Endometrium (tissue), 2 donors: ENCODE results near the gene NCKAP5.

Experiments used
- FAIRE-seq: peaks from 2 replicates; lab custom pipeline; 2012; peaks lifted over from hg19 to GRCh38; lab: Jason Lieb, UNC
- donor health status: control.
- donor health status: control.

The NCKAP5 gene

DNA sequence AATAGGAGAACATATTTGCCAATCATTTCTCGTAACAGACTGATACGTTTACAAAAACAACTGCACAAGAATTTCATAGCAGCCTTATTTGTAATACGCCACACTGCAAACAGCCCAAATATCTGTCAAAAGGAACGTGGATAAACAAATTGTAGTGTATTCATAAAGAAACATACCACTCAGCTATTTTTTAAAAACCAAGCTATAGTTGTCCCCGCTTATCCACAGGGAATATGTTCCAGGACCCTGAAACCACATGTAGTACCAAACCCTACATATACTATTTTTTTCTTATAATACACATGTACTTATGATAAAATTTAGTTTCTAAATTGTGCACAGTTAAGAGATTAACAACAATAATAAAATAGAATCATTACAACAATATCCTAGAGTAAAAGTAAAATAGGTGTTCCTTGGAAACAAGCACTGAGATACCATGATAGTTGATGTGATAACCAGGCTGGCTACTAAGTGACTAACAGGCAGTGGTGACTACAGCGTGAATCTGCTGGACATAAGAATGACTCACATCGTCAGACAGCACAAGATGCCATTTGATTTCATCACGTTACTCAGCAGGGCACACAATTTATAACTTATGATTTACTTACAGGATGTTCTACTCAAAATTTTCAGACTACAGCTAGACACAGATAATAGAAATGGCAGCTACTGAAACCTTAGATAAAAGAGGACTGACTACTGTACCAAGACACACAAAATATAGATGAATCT is 367.4 kb downstream of the NCKAP5 start:
- FAIRE-seq = no peak

DNA sequence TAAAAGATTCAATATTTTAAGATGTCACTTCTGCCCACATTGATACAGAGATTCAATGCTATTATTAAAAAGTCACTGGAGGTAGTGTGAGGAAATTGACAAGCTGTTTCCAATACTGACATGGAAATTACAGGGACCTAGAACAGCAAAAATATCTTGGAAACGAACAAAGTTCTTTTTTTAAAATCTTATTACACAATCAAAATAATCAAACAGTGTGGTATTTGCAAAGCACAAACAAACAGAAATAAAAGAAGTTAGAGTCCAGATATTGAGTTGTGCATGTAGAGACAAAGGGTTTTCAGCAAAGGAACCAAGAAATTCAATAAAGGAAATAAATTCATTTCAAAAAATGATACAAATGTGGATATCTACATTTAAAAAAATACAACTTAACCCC is 369.6 kb downstream of the NCKAP5 start:
- FAIRE-seq = no peak

DNA sequence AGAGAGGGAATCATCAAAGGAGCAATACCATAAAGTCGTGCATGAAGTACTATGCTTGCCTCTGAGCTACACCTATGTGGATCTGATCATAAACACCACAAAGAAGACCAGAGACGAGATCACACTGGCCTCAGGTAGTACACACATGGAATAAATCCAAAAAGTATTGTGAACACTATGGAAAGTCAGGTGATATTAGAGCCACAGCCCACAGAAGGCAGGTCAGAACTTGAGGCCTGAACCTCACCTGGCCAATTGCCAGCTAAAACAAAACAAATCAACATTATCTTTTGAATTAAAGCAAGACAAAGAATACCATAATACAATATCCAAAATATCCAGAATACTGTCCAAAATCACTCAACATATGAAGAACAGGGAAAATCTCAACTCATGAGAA is 371.1 kb downstream of the NCKAP5 start:
- no peak for FAIRE-seq

DNA sequence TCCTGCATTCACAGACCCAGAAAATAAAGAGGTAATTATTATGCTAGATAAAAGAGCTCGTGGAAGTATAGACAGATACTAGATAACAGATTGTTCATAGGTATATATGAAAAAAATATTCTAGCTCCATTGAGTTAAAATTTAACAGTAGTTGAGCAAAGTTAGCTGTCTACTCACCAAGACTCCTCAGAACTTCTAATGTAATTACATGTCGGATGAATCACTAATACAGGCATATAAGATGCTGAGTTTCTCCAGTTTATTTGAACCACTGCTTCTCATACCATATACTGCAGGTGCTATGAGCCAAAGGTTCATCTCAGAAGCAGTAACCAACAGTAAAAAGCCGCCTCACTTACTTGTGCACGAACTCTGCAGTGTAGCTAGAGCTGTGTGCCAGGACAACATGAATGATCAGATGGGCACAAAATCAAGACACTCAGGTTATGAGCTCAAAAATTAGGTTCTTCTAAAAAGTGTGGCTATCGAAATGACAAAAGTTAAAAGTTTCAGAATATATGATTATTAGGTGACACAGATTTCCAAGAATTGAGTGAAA is 373.4 kb downstream of the NCKAP5 start:
- FAIRE-seq = no peak

DNA sequence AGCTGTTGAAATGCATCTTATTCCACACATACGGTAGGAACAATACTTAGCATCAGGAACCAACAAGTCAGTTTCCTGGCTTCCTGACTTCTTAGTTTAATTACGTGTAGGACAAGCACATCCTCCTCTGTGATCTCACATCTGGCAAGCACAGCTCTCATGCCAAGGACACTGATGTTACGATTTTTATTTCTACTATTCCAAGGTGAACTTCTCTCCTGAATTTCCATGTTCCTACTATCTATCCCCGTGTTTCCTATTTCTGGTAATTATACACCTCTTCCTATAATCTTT is 374.0 kb downstream of the NCKAP5 start:
- no peak for FAIRE-seq

DNA sequence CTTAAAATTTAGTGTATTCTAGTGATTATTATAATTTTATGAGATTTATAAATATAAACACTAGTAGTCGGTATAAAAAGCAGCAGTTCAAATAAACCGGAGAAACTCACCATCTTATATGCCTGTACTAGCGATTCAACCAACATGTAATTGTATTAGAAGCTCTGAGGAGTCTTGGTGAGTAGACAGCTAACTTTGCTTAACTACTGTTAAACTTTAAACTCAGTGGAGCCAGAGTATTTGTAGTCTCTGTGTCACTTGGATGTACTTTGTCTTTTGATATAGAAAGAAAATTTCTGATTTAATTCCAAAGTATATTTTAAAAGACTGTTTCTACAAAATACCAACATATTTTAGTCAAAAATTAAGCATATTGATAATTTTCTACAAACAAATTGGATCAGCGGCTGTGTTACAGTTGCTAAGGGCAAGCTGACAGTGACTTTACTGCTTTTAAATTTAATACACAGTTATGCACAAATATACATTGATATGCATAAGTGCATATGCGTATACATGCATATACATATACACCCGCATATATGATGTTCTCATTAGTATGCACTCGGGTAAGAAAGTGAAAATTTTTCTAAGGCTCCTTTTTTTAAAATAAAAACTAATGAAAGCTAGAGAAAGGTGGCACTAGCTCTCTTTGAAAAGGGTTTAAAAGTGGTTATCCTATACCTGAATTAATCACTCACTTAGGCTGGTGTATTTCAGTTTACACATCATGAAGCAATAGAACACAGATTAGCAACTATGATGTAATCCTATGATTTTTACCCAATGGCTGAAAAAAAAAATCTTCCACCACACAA is 374.5 kb downstream of the NCKAP5 start:
- FAIRE-seq = no peak

DNA sequence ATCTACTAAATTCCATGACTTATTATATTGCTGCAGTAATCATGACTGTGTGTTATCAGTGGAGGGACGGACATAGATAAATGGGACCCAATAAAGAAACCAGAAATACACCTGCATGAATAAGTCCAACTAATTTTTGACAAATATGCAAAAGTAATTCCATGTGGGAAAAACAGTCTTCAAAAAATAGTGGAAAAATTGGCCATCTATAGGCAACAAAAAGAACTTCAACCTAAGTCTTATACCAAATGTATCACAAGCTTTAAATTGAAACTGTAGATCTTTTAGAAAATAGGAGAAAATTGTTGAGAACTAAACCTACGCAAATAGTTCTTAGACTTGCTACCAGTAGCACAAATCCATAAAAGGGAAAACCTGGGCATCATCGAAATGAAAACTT is 376.2 kb downstream of the NCKAP5 start:
- no peak for FAIRE-seq

DNA sequence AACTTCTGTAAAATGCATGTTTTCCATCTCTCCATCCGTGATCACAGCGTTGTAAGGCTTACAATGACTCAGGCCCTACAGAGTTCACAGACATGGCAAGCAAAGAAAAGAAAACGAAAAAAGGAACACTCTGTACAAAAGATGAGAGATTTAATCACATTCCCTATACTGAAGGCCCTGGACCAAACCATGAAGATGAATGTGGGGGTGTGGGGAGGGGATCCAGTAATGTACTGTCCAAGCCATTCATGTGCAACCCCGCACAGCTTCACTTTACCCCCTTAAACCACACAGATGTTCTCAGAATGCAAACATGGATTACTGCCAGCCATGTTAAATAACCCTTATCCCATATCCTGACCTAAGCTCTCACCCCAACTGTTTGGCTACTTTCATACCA is 391.1 kb downstream of the NCKAP5 start:
- no peak for FAIRE-seq

DNA sequence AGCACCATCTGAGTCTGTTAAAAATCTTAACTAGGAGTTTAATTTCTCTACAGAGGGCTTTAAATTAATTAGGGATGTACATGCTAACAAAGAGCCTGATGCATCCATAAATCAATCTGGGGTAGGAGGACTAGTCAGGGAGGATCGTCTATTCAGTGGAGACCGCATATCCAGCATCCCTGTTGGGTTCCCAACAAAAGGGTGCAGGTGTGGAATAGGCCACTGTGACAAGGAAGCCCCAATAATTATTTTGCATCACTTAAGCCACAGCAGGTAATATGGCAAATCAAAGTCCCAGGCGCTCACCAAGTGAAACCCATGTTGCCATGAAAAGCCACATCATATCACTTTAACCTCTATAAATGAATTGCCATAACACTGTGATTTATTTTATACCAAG is 392.3 kb downstream of the NCKAP5 start:
- no peak for FAIRE-seq

DNA sequence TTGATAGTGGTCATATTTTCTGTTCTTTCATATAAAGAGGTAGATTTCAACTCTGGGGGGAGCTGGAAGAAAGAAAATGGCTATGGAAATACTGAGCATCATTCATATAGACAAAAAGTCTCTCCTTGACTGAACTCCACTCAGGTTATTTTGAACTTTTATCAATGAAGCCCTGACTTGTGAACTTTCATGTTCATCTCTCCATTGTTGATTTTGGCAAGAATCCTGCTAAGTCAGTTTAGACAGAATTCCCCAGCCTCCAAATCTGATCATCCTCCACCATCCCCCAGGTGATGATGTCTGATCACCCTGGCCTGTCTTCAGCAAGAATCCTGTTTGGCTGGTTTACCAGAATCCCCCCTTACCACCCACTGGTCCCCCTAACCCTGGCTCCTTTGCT is 395.0 kb downstream of the NCKAP5 start:
- no peak for FAIRE-seq

DNA sequence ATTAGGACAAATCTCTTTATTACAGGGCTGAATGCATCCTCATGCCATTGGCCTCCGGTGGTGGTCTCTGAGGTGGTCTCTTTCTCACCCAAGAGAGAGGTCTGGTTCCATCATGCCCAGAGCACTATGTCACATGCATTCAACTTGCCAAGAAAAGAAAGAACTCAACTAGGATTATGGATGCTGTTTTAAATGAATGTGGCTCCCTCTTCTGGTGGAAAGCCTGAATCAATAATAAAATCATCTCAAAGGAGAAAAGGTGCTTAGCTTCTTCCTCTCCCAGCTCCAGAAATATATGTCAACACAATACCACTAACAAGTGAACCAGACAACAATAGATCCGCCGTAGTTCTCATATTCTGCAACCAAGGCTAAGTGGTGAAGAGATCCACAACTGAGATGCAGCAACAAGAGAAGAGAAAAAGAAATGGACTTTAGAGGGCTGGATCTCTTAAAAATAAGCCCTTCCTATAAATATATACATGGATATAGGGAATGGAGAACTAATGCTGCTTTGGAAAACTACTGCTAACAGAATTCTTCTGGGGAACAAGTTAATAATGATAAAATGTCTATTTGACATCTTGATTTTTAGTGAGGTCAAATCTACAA is 396.8 kb downstream of the NCKAP5 start:
- peak; percentile 65 for FAIRE-seq

DNA sequence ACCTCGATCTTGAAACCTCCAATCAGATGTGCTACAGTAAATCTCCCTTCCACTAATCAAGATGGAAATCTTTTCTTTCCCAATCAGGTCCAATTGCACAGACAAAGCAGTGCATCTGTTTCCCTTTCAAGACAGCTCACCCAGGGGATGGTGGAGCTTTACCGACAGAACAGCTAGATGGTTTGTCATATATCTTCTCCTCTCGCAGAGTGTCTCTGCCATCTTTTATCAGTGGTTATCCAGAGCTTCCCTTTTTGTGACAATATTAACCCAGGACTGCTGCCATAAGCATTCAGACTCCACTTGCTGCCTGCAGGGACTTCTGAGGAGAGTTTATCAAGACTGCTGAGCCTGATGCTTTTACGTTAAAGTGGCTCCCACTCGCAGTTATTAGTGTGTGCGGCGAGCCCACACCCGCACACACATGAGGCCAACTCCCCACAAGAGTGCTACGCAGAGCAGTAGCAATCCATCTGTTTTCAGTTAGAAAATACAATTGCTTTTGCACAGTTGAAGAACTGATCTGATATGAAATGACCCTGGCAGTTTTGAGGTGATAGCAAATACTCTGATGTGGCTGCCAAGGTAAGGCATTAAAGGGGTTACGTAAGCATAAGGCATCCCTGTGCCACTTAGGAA is 398.9 kb downstream of the NCKAP5 start:
- FAIRE-seq = no peak

DNA sequence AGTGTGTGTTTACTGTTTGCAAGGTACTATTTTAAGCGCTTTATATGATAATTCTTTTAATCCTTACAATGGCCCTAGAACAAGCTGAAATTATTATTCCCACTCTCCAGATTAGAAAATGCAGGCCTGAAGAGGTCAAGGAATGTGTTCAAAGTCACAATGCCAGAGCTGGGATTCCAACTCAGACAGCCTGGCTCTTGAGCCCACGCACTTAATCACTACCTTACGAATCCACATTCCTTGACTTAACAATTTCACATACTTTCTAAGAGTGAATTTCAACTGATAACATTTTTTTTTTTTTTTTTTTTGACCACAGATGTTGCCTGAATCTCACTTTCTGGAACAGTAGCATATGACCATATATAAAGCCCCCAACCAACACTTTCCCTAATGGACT is 400.3 kb downstream of the NCKAP5 start:
- FAIRE-seq = no peak

DNA sequence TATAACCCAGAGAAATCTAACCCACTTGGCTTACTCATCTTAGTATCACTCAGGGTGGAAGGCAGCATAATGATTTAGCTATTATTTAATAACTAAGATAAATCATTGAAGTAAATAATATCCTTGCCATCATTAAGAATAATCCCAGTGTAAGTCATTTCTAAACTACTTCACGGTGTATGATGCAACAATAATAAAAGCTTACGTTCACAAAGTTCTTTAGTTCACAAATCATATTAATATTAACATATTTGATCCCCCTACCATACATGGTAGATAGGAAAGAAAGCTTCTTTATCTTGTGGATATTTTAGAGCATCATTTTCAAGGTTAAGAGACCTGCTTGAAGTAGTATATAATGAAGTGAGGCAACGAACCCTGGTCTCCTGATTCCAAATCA is 401.0 kb downstream of the NCKAP5 start:
- FAIRE-seq = no peak

DNA sequence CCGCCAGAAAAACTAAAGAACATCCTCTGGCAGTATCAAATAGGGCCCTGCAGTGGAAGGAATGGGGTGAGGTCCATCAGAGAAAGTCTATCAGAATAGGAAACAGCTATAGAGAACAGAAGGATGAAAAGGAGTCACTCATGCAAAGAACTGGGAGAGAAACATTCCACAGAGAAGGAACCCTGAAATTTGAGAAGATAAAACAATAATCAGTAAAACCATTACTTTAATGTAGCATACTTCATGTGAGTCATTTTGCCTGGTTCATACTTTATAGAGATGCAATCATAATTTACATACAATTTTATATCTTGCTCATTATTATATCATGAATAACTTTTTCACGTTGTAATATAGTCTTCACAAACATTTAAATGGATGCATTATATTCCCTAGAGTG is 402.2 kb downstream of the NCKAP5 start:
- FAIRE-seq = no peak

DNA sequence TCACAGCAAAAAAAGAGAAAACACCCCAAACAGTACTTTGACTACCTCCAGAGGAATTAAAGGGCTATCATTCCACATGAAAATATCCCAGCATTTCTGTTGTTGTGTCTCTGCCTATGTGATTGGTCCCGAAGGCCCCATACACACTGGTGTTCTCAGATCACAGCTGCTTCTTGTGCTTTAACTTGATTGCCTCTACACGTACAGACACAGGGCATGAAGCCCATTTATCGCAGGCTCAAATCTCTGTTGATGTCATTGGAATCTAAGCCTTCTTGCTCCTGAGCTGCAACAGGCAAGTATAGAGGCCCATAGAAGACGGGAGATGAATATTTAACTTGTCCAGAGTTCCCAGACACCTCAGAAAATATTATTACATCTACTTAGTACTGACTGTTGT is 405.2 kb downstream of the NCKAP5 start:
- FAIRE-seq = no peak

DNA sequence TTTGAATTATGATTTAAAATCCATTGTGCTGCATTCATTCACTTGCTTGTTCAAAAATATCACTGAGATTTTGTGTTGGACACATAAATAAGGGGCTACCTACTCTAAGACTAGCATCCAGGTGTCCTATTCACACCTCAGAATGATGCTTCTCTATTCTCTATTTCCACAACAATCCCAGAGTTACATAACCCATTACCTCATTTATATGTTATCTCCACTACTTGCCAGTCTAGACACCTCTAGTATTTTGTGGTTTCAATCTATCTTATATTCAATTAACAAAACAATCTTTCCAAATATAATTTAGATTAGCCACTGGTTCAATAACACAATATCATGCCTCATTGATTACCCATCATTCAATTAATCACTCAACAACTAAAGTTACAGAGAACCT is 409.8 kb downstream of the NCKAP5 start:
- FAIRE-seq = no peak

DNA sequence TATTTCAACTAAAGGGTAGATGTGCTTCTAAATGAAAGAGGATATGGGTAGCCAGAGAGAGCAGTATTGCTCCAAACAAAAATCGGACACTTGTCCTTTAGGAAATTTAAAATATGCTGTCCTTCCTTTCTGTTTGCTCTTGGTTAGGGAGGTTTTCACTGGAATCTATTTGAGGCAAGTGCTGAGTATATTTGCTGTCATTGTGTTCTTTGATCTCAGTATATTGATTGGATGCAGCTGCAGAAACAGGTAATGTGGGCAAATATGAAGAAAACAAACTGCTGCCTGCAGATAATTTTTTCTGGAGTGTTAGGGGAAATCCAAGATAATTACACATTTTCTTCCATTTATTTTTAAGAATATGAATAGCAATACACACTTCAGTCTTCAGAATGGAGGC is 410.2 kb downstream of the NCKAP5 start:
- FAIRE-seq = no peak

DNA sequence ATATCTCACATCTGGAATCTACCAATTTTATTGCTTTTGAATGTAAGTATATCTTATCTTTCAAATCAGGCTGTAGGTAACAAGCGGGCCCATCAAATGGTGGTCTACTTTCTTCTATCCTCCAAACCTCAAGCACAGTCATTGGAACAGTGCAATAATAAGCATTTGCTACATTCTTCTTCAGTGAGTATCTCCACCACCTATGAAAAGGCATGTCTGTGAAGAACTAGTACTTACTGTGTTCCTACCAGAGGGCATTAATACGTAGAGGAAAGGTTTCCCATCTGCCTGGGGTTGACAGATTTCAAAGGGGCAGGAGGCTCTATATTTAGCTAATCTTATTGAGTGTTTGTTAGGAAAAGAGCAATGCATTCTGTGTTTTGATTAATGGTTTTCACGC is 411.1 kb downstream of the NCKAP5 start:
- no peak for FAIRE-seq

DNA sequence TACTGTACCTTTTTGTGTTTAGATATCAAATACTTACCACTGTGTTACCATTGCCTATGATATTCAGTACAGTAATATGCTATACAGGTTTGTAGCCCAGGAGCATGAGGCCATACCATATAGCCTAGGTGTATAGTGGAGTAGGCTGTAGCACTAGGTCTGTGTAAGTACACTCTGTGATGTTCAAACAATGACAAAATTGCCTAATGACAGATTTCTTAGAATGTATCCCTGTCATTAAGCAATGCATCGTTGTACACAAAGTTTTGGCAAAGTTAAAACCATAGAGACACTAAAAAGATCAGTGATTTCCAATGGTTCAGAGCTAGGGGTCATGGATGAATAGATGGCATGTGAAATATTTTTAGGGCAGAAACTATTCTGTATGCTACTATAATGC is 415.5 kb downstream of the NCKAP5 start:
- FAIRE-seq = no peak

DNA sequence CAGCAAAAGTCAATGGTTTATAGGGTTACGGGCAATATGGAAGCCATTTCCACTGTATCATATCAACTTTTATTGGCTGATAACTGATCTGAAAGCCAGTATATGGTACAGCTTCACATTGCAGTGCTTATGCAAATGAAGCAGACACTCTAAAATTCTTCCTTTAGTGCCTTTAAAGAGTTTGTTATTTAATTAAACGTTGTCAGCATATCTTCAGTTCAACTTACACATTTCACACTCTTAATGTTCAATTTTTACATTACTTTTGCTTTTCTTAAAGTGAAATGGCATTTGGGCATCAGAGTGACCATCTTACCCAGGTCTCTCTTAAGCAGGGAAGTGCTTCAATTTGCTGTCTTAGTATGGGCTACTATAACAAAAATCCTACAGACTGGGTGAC is 420.1 kb downstream of the NCKAP5 start:
- FAIRE-seq = no peak

DNA sequence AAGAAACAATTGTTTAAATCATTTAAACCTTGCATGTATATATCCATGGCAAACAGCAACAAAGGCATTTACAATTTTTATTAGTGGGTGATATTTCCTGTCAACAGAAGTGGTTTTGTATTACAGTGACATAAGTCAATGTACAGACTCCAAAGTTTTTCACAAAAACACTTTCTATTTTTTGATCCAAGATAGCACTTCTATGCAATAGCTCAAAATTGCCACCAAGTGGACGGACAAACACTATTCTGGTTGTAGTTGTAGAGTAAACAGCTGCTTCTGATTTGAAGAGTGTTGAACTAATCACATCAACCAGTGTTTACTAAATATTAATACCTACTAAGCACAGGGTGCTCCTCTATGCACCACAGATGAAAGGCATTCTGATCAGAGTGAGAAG is 421.4 kb downstream of the NCKAP5 start:
- no peak for FAIRE-seq

DNA sequence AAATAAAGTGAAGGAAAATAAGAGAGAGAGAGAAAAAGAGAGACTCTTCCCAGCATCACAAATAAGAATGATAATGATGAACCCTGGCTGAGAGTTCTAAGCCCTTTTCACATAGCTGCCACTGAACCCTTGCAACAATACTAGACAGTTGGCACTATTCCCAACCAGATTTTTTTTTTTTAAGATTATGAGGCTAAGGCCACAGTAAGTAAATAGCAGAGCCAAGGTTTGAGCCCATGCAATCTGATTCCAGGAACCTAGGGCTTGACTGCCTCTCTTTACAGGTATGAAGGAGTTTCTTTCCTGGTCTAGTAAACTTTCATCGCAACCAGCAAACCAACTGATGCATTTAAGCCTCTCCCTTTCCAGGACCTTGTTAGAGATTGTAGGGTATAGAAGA is 424.6 kb downstream of the NCKAP5 start:
- no peak for FAIRE-seq
